ENCODE data around the gene ORM1. TPM values are rescaled to one million over a fixed set of nuclear protein-coding genes. Genes with fewer than 3 reads are reported as not detected.

Gene ORM1
- total and polyA plus RNA-seq, 2 of the 8 experiments (the other 6 are each of a cell fraction or from before 2014, with no cell fraction given): 0.32 TPM; not detected in 1

- Histone ChIP-seq H3K4me2 (ENCODE audit: insufficient read depth in 1 of 2, low read depth in 2 of 2, low read length in 2 of 2) (no peak overlapping the region), H3K79me1 (ENCODE audit: low read depth, low read length) (no peaks in the 10 kb centered on the region), H2AFZ (ENCODE audit: low read length) (no peak overlapping the region), H3K23me2 (ENCODE audit: low read depth, low read length) (peaks cover 11% of the 10 kb centered on the region; the same call in 1 of the 2 replicates), H3K9ac (replicated peaks in 1 of 4; ENCODE audit: extremely low read depth in 1 of 4, low read depth in 3 of 4, low read length in 3 of 4) (no peak overlapping the region), H2BK15ac (ENCODE audit: low read length) (no peak overlapping the region), H3K4me1 (replicated peaks in 1 of 4; ENCODE audit: control insufficient read depth in 3 of 4, insufficient read depth in 4 of 4, low read length in 3 of 4) (peaks cover 7 to 28% (median 17%) of the 10 kb centered on the region in 4 experiments), H3K18ac (ENCODE audit: extremely low read depth, low read length) (peak overlapping the region; percentile 25; the same call in 1 of the 2 replicates), H3K4ac (replicated peaks; ENCODE audit: insufficient read length, low read depth, low read length) (no peak overlapping the region), H3K27ac (ENCODE audit: low read depth, low read length) (0 out of 2 replicates have a peak overlapping the region, but pooled peaks have one; percentile 39), H3K4me3 (ENCODE audit: extremely low read depth in 1 of 4, insufficient read depth in 2 of 4, low read depth in 3 of 4, low read length in 4 of 4) (no peak overlapping the region), H2BK120ac (replicated peaks; ENCODE audit: low read depth, low read length) (no peak overlapping the region), H3K9me3 (ENCODE audit: insufficient read depth in 2 of 2, low read depth in 1 of 2, low read length in 1 of 2) (no peaks in the 10 kb centered on the region), H2BK5ac (ENCODE audit: low read depth, low read length) (peak overlapping the region; percentile 71; the same call in 1 of the 2 replicates), H2BK12ac (ENCODE audit: low read depth, low read length) (peak overlapping the region; percentile 62; the same call in 1 of the 2 replicates), H4K5ac (ENCODE audit: insufficient read length, low read depth, low read length) (no peak overlapping the region), H4K91ac (replicated peaks; ENCODE audit: insufficient read length, low read length) (peak overlapping the region; percentile 5), H3K36me3 (ENCODE audit: control insufficient read depth in 2 of 4, insufficient read depth in 4 of 4, low read length in 3 of 4) (peaks cover 3 to 30% (median 21%) of the 10 kb centered on the region in 4 experiments; a peak in 7 of 8 replicates), H4K20me1 (replicated peaks in 1 of 2; ENCODE audit: control insufficient read depth in 1 of 2, insufficient read depth in 2 of 2, low read length in 2 of 2) (peaks cover 0 to 2% of the 10 kb centered on the region in 2 experiments), H3K79me2 (ENCODE audit: control insufficient read depth in 1 of 2, insufficient read depth in 2 of 2, low read length in 2 of 2) (no peaks in the 10 kb centered on the region), H3K56ac (replicated peaks; ENCODE audit: insufficient read length, low read depth, low read length) (no peak overlapping the region), H2BK20ac (ENCODE audit: low read length) (no peak overlapping the region), H3K23ac (ENCODE audit: insufficient read length) (no peak overlapping the region), H2AK5ac (ENCODE audit: low read depth, low read length) (peak overlapping the region; percentile 88; the same call in 1 of the 2 replicates), H3K14ac (ENCODE audit: insufficient read length) (no peak overlapping the region), H3K27me3 (replicated peaks in 1 of 4; ENCODE audit: control insufficient read depth in 3 of 4, extremely low read depth in 1 of 4, insufficient read depth in 3 of 4, low read length in 3 of 4) (no peaks in the 10 kb centered on the region), H4K8ac (ENCODE audit: extremely low read depth, insufficient read depth, low read length) (no peak overlapping the region)
- no peak for DNase-seq (ENCODE audit: low read depth in 1 of 2, low spot score in 2 of 2)
- CTCF ChIA-PET (ENCODE audit: partially characterized antibody): interaction anchor here (0.6 to 1.7 kb wide), 7 partner anchors 12 to 327 kb away, joined by 3 to 4 read pairs (median 3); partner anchors contain the start of gene AKNA
- WGBS, 2 experiments (ENCODE audit: extremely low coverage in 1 of 2, insufficient coverage in 1 of 2, insufficient read length in 1 of 2, insufficient replicate concordance in 2 of 2, low coverage in 1 of 2, low lambda C conversion rate in 2 of 2, missing lambda C conversion rate in 1 of 2): 90% methylated on average over 14 of the region's 14 CpGs; no CpG with 5 or more reads in 1 of the 2 experiments
- FAIRE-seq: no peak
- TF ChIP-seq TAF1 (IDR thresholded peaks at IDR 0.05; ENCODE audit: low read depth, low read length): no peak
- no peak for TF ChIP-seq CBX5 (IDR thresholded peaks at IDR 0.05; ENCODE audit: low read depth, low read length)
- POLR2A ChIA-PET (ENCODE audit: partially characterized antibody): interaction anchor here (0.8 to 1.4 kb wide), 4 partner anchors 12 to 18 kb away, joined by 3 to 4 read pairs (median 3); no protein-coding TSS in a partner anchor
Observed at GRCh38 chr9:114367772-114368569, 45.1 kb downstream of the ORM1 start.

All from H1 (cell line).